HUES6 (cell line): Measurements from ENCODE around the gene ZBTB1.

Experiments used
- H3K27ac ChIP-seq: 2 replicates; pipeline ENCODE4 v1.7.0; 2013; ENCODE audit warnings: low read depth, mild to moderate bottlenecking, low read length, inconsistent platforms
- H3K27me3 ChIP-seq: 2 replicates; pipeline ENCODE4 v1.6.1; 2013; ENCODE audit warnings: low read length; ENCODE audit not compliant: control insufficient read depth, insufficient read depth
- H3K36me3 ChIP-seq: 2 replicates; pipeline ENCODE4 v1.6.1; 2013; ENCODE audit warnings: low read length; ENCODE audit not compliant: control insufficient read depth, insufficient read depth
- H3K4me1 ChIP-seq: 2 replicates; pipeline ENCODE4 v1.6.1; 2013; ENCODE audit warnings: low read length; ENCODE audit not compliant: control insufficient read depth, insufficient read depth
- H3K4me3 ChIP-seq: 2 replicates; pipeline ENCODE4 v1.5.1; 2013; ENCODE audit warnings: low read depth, low read length
- H3K9ac ChIP-seq: one replicate; pipeline ENCODE4 v1.6.1; 2013; ENCODE audit warnings: mild to moderate bottlenecking, low read length
- H3K9me3 ChIP-seq: 2 replicates; pipeline ENCODE4 v1.6.1; 2013; ENCODE audit warnings: low read depth, low read length; ENCODE audit not compliant: control insufficient read depth, insufficient read depth

The ZBTB1 gene

GRCh38 chr14:64468451-64468850 is 36.1 kb upstream of the ZBTB1 start:
- Histone ChIP-seq H3K36me3 (no peaks in the 10 kb centered on the region), H3K9me3 (no peaks in the 10 kb centered on the region), H3K27ac (no peak overlapping the region), H3K4me1 (peaks cover 11% of the 10 kb centered on the region), H3K27me3 (no peaks in the 10 kb centered on the region), H3K9ac (no peak overlapping the region), H3K4me3 (no peak overlapping the region)

GRCh38 chr14:64474041-64474440 is 30.5 kb upstream of the ZBTB1 start:
- Histone ChIP-seq H3K4me3 (no peak overlapping the region), H3K36me3 (no peaks in the 10 kb centered on the region), H3K9me3 (no peaks in the 10 kb centered on the region), H3K4me1 (no peaks in the 10 kb centered on the region; the same call in 1 of the 2 replicates), H3K9ac (no peak overlapping the region), H3K27me3 (no peaks in the 10 kb centered on the region), H3K27ac (no peak overlapping the region)

GRCh38 chr14:64474698-64475097 is 29.9 kb upstream of the ZBTB1 start:
- Histone ChIP-seq H3K27ac (no peak overlapping the region), H3K27me3 (no peaks in the 10 kb centered on the region), H3K9ac (no peak overlapping the region), H3K4me3 (no peak overlapping the region), H3K4me1 (no peaks in the 10 kb centered on the region; the same call in 1 of the 2 replicates), H3K36me3 (no peaks in the 10 kb centered on the region), H3K9me3 (no peaks in the 10 kb centered on the region)

- H3K4me3 ChIP-seq: no peak overlapping the region
- H3K9me3 ChIP-seq: no peaks in the 10 kb centered on the region
- no peak overlapping the region for H3K9ac ChIP-seq
- no peak overlapping the region for H3K27ac ChIP-seq
- H3K4me1 ChIP-seq: no peaks in the 10 kb centered on the region; the same call in 1 of the 2 replicates
- no peaks in the 10 kb centered on the region for H3K27me3 ChIP-seq
- no peaks in the 10 kb centered on the region for H3K36me3 ChIP-seq
Observed at GRCh38 chr14:64475585-64476273, 28.8 kb upstream of the ZBTB1 start.

GRCh38 chr14:64476438-64476837 is 28.1 kb upstream of the ZBTB1 start:
- H3K4me1 ChIP-seq: no peaks in the 10 kb centered on the region; the same call in 1 of the 2 replicates
- no peak overlapping the region for H3K9ac ChIP-seq
- H3K27me3 ChIP-seq: no peaks in the 10 kb centered on the region
- no peak overlapping the region for H3K4me3 ChIP-seq
- no peaks in the 10 kb centered on the region for H3K36me3 ChIP-seq
- H3K27ac ChIP-seq: no peak overlapping the region
- H3K9me3 ChIP-seq: no peaks in the 10 kb centered on the region

- H3K27ac ChIP-seq: no peak overlapping the region
Observed at GRCh38 chr14:64478634-64479250, 25.8 kb upstream of the ZBTB1 start.

GRCh38 chr14:64488590-64489099 is 15.9 kb upstream of the ZBTB1 start:
- Histone ChIP-seq H3K27ac (no peak overlapping the region), H3K36me3 (peaks cover 35% of the 10 kb centered on the region), H3K27me3 (no peaks in the 10 kb centered on the region), H3K9ac (no peak overlapping the region), H3K9me3 (no peaks in the 10 kb centered on the region), H3K4me1 (no peaks in the 10 kb centered on the region), H3K4me3 (no peak overlapping the region)

More at GRCh38 chr14:64478634-64479250, 25.8 kb upstream of the ZBTB1 start:
- H3K4me3 ChIP-seq: no peak overlapping the region
- no peaks in the 10 kb centered on the region for H3K27me3 ChIP-seq
- no peaks in the 10 kb centered on the region; the same call in 1 of the 2 replicates for H3K4me1 ChIP-seq
- H3K9ac ChIP-seq: no peak overlapping the region
- H3K36me3 ChIP-seq: no peaks in the 10 kb centered on the region
- H3K9me3 ChIP-seq: no peaks in the 10 kb centered on the region

GRCh38 chr14:64491637-64492036 is 12.9 kb upstream of the ZBTB1 start:
- no peaks in the 10 kb centered on the region for H3K9me3 ChIP-seq
- no peaks in the 10 kb centered on the region for H3K4me1 ChIP-seq
- H3K9ac ChIP-seq: no peak overlapping the region
- peaks cover 36% of the 10 kb centered on the region for H3K36me3 ChIP-seq
- H3K27me3 ChIP-seq: no peaks in the 10 kb centered on the region
- no peak overlapping the region for H3K27ac ChIP-seq
- H3K4me3 ChIP-seq: no peak overlapping the region

GRCh38 chr14:64493455-64493854 is 11.1 kb upstream of the ZBTB1 start:
- H3K9me3 ChIP-seq: no peaks in the 10 kb centered on the region
- no peak overlapping the region for H3K27ac ChIP-seq
- no peaks in the 10 kb centered on the region for H3K27me3 ChIP-seq
- H3K4me3 ChIP-seq: no peak overlapping the region
- H3K4me1 ChIP-seq: no peaks in the 10 kb centered on the region
- H3K36me3 ChIP-seq: peaks cover 17% of the 10 kb centered on the region; the same call in 1 of the 2 replicates
- no peak overlapping the region for H3K9ac ChIP-seq

- no peak overlapping the region for H3K27ac ChIP-seq
- H3K4me3 ChIP-seq: no peak overlapping the region
- no peaks in the 10 kb centered on the region for H3K9me3 ChIP-seq
- no peaks in the 10 kb centered on the region for H3K27me3 ChIP-seq
- H3K36me3 ChIP-seq: peaks cover 11% of the 10 kb centered on the region; the same call in 1 of the 2 replicates
- H3K4me1 ChIP-seq: no peaks in the 10 kb centered on the region
- H3K9ac ChIP-seq: no peak overlapping the region
Observed at GRCh38 chr14:64495252-64495651, 9.3 kb upstream of the ZBTB1 start.

- Histone ChIP-seq H3K27ac (no peak overlapping the region), H3K36me3 (peaks cover 4% of the 10 kb centered on the region; the same call in 1 of the 2 replicates), H3K27me3 (no peaks in the 10 kb centered on the region), H3K4me1 (peaks cover 5% of the 10 kb centered on the region), H3K9ac (no peak overlapping the region), H3K4me3 (no peak overlapping the region), H3K9me3 (no peaks in the 10 kb centered on the region)
Observed at GRCh38 chr14:64496764-64497163, 7.8 kb upstream of the ZBTB1 start.
